SK-N-SH (cell line): Measurements from ENCODE around the gene PNPLA2. TPM values are rescaled to one million over a fixed set of nuclear protein-coding genes. Genes with fewer than 3 reads are reported as not detected.

Experiments used
- CTCF ChIA-PET: fragments of 300-600, 350-600 bp; formaldehyde crosslinking; extraction: SDS; loops from one replicate; lab custom pipeline; 2021; lab: Yijun Ruan, JAX
- POLR2A ChIA-PET: fragments of 350-600 bp; sonication (Branson Sonifier 250); formaldehyde crosslinking; extraction: SDS; loops from one replicate; lab custom pipeline; 2020; ENCODE audit warnings: antibody characterized with exemption, inconsistent platforms; lab: Yijun Ruan, JAX
- DNase-seq: peaks from one replicate; pipeline ENCODE4 v3.0.0; 2012
- H2AFZ ChIP-seq: fragments of 200-600 bp; sonication (generic); 2 replicates; pipeline ENCODE4 v1.8.1; 2016; ENCODE audit warnings: antibody characterized with exemption, mild to moderate bottlenecking, low read depth
- H3F3A ChIP-seq: fragments of 200-600 bp; sonication (generic); replicated peaks from 2 replicates; pipeline ENCODE3; 2016; ENCODE audit warnings: antibody characterized with exemption, mild to moderate bottlenecking; ENCODE audit not compliant: insufficient read depth
- H3K27ac ChIP-seq, 2 experiments: fragments of 200-500 bp in 1 of 2; fragments of 200-600 bp in 1 of 2; sonication (Bioruptor generic) in 1 of 2; sonication (generic), shearing (Covaris generic) in 1 of 2; 2 replicates each; pipeline versions ENCODE4 v1.5.1 to v1.6.1; 2014 to 2016; ENCODE audit warnings: low read depth in 2 of 2, inconsistent platforms in 1 of 2, low read length in 1 of 2, mild to moderate bottlenecking in 1 of 2, mixed read lengths in 1 of 2
- H3K27me3 ChIP-seq: fragments of 200-600 bp; sonication (generic), shearing (Covaris generic); 2 replicates; pipeline ENCODE4 v1.6.1; 2016; ENCODE audit warnings: mixed run types; ENCODE audit not compliant: insufficient read depth
- H3K36me3 ChIP-seq, 2 experiments: fragments of 200-500 bp in 1 of 2; fragments of 200-600 bp in 1 of 2; sonication (Bioruptor generic) in 1 of 2; sonication (generic) in 1 of 2; replicated peaks in 1 of 2; 2 replicates each; pipeline versions ENCODE3 to v1.5.1; 2014 to 2016; ENCODE audit warnings: low read length in 1 of 2, mild to moderate bottlenecking in 1 of 2; ENCODE audit not compliant: insufficient read depth in 2 of 2, control insufficient read depth in 1 of 2
- H3K4me1 ChIP-seq, 2 experiments: fragments of 200-500 bp in 1 of 2; fragments of 200-600 bp in 1 of 2; sonication (Bioruptor generic) in 1 of 2; sonication (generic), shearing (Covaris generic) in 1 of 2; 2 replicates each; pipeline versions ENCODE4 v1.5.1 to v1.6.1; 2014 to 2016; ENCODE audit warnings: low read depth in 1 of 2, low read length in 1 of 2, mixed run types in 1 of 2; ENCODE audit not compliant: insufficient read depth in 2 of 2, control insufficient read depth in 1 of 2
- H3K4me2 ChIP-seq: fragments of 200-600 bp; sonication (generic), shearing (Covaris generic); 2 replicates; pipeline ENCODE4 v1.6.1; 2017; ENCODE audit warnings: mixed run types
- H3K4me3 ChIP-seq, 2 experiments: fragments of 200-500 bp in 1 of 2; fragments of 200-600 bp in 1 of 2; sonication (Bioruptor generic) in 1 of 2; sonication (generic), shearing (Covaris generic) in 1 of 2; 2 replicates each; pipeline versions ENCODE4 v1.5.1 to v1.8.1; 2014 to 2016; ENCODE audit warnings: low read depth in 2 of 2, inconsistent platforms in 1 of 2, low read length in 1 of 2, mild to moderate bottlenecking in 1 of 2, mixed read lengths in 1 of 2, moderate library complexity in 1 of 2
- H3K79me2 ChIP-seq: fragments of 200-600 bp; sonication (generic); 2 replicates; pipeline ENCODE4 v1.8.1; 2017; ENCODE audit warnings: mild to moderate bottlenecking; ENCODE audit not compliant: insufficient read depth
- H3K9ac ChIP-seq: fragments of 200-600 bp; sonication (generic); 2 replicates; pipeline ENCODE4 v1.6.1; 2017; ENCODE audit warnings: mixed run types
- H3K9me2 ChIP-seq: fragments of 200-600 bp; sonication (generic); 2 replicates; pipeline ENCODE4 v1.6.1; 2017; ENCODE audit warnings: mixed run types
- H3K9me3 ChIP-seq: fragments of 200-600 bp; sonication (generic); 2 replicates; pipeline ENCODE4 v1.6.1; 2017; ENCODE audit warnings: mixed run types, mild to moderate bottlenecking, moderate library complexity
- H4K20me1 ChIP-seq: fragments of 200-600 bp; sonication (generic); 2 replicates; pipeline ENCODE4 v1.6.1; 2017; ENCODE audit warnings: mild to moderate bottlenecking, mixed run types; ENCODE audit not compliant: insufficient read depth
- CHD2 ChIP-seq: fragments of 150-350 bp; IDR thresholded peaks from 2 replicates; pipeline ENCODE4 v1.6.1; 2018; ENCODE audit warnings: low read length; ENCODE audit not compliant: partially characterized antibody
- ELF1 ChIP-seq: IDR thresholded peaks from 2 replicates; pipeline ENCODE4 v1.4.0; 2012
- FOXJ3 ChIP-seq: sonication (generic); formaldehyde crosslinking; IDR thresholded peaks from 2 replicates; pipeline ENCODE4 v1.5.1; 2020; ENCODE audit warnings: mild to moderate bottlenecking, missing genetic modification reagents
- FOXM1 ChIP-seq: IDR thresholded peaks from 2 replicates; pipeline ENCODE4 v1.4.0; 2012; ENCODE audit warnings: low read depth, mild to moderate bottlenecking
- JUND ChIP-seq: IDR thresholded peaks from 2 replicates; pipeline ENCODE4 v1.4.0; 2012
- MEF2A ChIP-seq: IDR thresholded peaks from 2 replicates; pipeline ENCODE4 v1.4.0; 2012; ENCODE audit warnings: low read depth, borderline replicate concordance
- NFIC ChIP-seq: IDR thresholded peaks from 2 replicates; pipeline ENCODE4 v1.4.0; 2012; ENCODE audit warnings: borderline replicate concordance
- NRF1 ChIP-seq: IDR thresholded peaks from 2 replicates; pipeline ENCODE4 v1.6.1; 2012; ENCODE audit warnings: low read depth, mild to moderate bottlenecking, low read length
- RAD21 ChIP-seq: IDR thresholded peaks from 2 replicates; pipeline ENCODE4 v1.6.1; 2012; ENCODE audit warnings: mild to moderate bottlenecking, low read length
- RXRA ChIP-seq: IDR thresholded peaks from 2 replicates; pipeline ENCODE4 v1.4.0; 2012; ENCODE audit warnings: low read depth, mild to moderate bottlenecking, borderline replicate concordance
- TCF12 ChIP-seq: IDR thresholded peaks from 2 replicates; pipeline ENCODE4 v1.4.0; 2012
- YY1 ChIP-seq: IDR thresholded peaks from 2 replicates; pipeline ENCODE4 v1.4.0; 2012; ENCODE audit warnings: low read depth, mild to moderate bottlenecking
- WGBS: methylation state at CpG from one replicate; pipeline ENCODE4 v1.1.6; 2017; ENCODE audit warnings: low lambda C conversion rate; 5-methylcytosine and 5-hydroxymethylcytosine counted together
- polyA plus RNA-seq, 3 experiments: library from polyadenylated mRNA; depleted of rRNA; stranded (reverse); fragments of >200 nt; gene quantifications; 2 replicates each; pipeline ENCODE4 v1.2.3, GENCODE V29; 2012
- TF ChIP-seq, protein P1 (sequence below): fragments of 150-350 bp; IDR thresholded peaks from 2 replicates; pipeline ENCODE4 v1.6.1; 2017; ENCODE audit warnings: antibody characterized with exemption, low read length, low read depth, borderline replicate concordance
- TF ChIP-seq, protein P2 (sequence below): IDR thresholded peaks from 2 replicates; pipeline ENCODE4 v1.4.0; 2012; ENCODE audit warnings: low read depth, borderline replicate concordance

PNPLA2 gene
- polyA plus RNA-seq, 1 of the 3 experiments (the other 2 are of a cell fraction), result 60.3 TPM

DNA sequence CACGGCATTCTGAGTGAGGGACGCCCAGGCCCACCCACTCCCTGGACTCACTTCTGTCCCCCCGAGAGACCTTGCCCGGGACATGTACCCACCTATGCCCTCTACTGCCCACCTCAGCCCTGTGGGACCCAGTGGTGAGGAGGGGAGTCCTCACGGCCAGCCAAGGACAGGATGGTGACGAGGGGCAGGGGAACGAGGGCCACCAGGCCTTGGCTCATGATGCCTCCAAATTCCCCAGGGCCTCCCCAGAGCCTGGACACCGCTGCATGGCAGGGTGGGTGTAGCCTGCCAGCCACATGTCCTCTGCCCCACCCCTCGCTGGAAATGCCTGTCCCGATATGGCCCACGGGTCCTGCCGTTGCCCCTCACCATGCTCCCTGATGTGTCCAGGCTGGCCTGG is 50.1 kb downstream of the PNPLA2 start:
- DNase-seq, result no peak
- H3K36me3 ChIP-seq, result peaks cover 0 to 20% of the 10 kb centered on the region in 2 experiments
- no peak overlapping the region for H3K27ac ChIP-seq
- H3K9me3 ChIP-seq, result no peaks in the 10 kb centered on the region
- CTCF ChIA-PET, result no interaction called here
- H2AFZ ChIP-seq, result no peak overlapping the region
- TF ChIP-seq NRF1 (no peak), MEF2A (no peak), RXRA (no peak), FOXM1 (no peak), CHD2 (no peak), JUND (no peak), RAD21 (no peak), FOXJ3 (CRISPR knock-in tag) (no peak), NFIC (no peak), ELF1 (no peak), YY1 (no peak), TCF12 (no peak)
- TF ChIP-seq, protein P1, sequence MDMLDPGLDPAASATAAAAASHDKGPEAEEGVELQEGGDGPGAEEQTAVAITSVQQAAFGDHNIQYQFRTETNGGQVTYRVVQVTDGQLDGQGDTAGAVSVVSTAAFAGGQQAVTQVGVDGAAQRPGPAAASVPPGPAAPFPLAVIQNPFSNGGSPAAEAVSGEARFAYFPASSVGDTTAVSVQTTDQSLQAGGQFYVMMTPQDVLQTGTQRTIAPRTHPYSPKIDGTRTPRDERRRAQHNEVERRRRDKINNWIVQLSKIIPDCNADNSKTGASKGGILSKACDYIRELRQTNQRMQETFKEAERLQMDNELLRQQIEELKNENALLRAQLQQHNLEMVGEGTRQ, result no peak
- TF ChIP-seq, protein P2, sequence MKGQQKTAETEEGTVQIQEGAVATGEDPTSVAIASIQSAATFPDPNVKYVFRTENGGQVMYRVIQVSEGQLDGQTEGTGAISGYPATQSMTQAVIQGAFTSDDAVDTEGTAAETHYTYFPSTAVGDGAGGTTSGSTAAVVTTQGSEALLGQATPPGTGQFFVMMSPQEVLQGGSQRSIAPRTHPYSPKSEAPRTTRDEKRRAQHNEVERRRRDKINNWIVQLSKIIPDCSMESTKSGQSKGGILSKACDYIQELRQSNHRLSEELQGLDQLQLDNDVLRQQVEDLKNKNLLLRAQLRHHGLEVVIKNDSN, result no peak
- TF ChIP-seq, all 33 proteins: peak for 0
- Histone ChIP-seq H3K9me2 (no peaks in the 10 kb centered on the region), H3K27me3 (no peaks in the 10 kb centered on the region), H3K4me3 (no peak overlapping the region), H3K4me1 (peaks cover 0 to 2% of the 10 kb centered on the region in 2 experiments; a peak in 1 of 4 replicates), H3K4me2 (no peak overlapping the region), H3F3A (peaks cover 3% of the 10 kb centered on the region), H4K20me1 (peaks cover 10% of the 10 kb centered on the region; the same call in 1 of the 2 replicates), H3K9ac (no peak overlapping the region), H3K79me2 (no peaks in the 10 kb centered on the region)
- POLR2A ChIA-PET, result no interaction called here
- WGBS, result 97% methylated on average over 6 of the region's 12 CpGs

DNA sequence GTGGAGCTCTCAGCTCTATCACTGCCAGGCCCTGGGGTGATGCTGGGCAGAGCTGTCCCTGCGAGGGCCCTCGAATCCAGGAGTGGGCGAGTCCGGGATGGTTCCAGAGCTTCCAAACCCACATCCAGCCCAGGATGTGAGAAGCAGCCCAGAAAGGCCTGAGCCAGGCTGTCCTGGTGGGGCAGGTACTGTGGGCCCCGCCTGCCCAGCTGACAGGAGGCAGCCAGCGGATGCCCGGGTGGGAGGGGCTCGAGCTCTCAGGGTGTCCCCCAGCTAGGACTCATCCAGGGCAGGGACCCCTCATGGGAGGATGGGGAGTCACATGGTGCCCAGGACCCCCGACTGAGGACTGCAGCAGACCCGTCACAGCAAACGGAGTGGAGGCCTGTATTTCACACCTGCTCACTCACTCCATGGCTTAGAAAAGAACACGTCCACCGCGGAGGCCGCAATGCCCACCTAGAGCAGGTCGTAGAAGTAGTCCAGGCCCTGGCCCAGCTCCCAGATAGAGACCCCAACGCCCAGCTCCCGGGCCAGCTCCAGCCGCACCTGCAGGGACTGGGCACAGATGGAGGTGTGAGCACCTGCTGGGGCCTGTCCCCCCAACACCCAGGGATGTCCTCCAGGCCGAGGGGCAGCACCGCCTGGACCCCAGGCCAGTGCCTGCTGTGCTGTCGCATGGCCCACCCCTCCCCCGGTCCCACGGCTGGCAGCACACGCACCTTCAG is 50.8 kb downstream of the PNPLA2 start:
- H3K9me2 ChIP-seq, result no peaks in the 10 kb centered on the region
- no peak for TF ChIP-seq JUND
- 100% methylated on average over 1 of the region's 25 CpGs for WGBS
- H3K9me3 ChIP-seq, result no peaks in the 10 kb centered on the region
- H2AFZ ChIP-seq, result no peak overlapping the region
- no peak overlapping the region for H3K4me3 ChIP-seq
- H3K79me2 ChIP-seq, result no peaks in the 10 kb centered on the region
- no peak for DNase-seq
- peaks cover 3% of the 10 kb centered on the region for H3F3A ChIP-seq
- no peaks in the 10 kb centered on the region for H3K27me3 ChIP-seq
- peaks cover 0 to 2% of the 10 kb centered on the region in 2 experiments; a peak in 1 of 4 replicates for H3K4me1 ChIP-seq
- peaks cover 0 to 16% of the 10 kb centered on the region in 2 experiments for H3K36me3 ChIP-seq
- peaks cover 10% of the 10 kb centered on the region; the same call in 1 of the 2 replicates for H4K20me1 ChIP-seq
- CTCF ChIA-PET, result interaction anchor here (0.7 to 1.2 kb wide), 3 partner anchors 10 to 22 kb away, joined by 3 read pairs; no protein-coding TSS in a partner anchor
- no peak overlapping the region for H3K9ac ChIP-seq
- H3K4me2 ChIP-seq, result no peak overlapping the region
- POLR2A ChIA-PET, result no interaction called here
- no peak overlapping the region for H3K27ac ChIP-seq
